SK-N-SH (cell line): ENCODE data around the gene S100A9. TPM values are rescaled to one million over a fixed set of nuclear protein-coding genes. Genes with fewer than 3 reads are reported as not detected.

Source experiments
- CTCF ChIA-PET: fragments of 300-600, 350-600 bp; formaldehyde crosslinking; extraction: SDS; loops from one replicate; lab custom pipeline; 2021; lab: Yijun Ruan, JAX
- POLR2A ChIA-PET: fragments of 350-600 bp; sonication (Branson Sonifier 250); formaldehyde crosslinking; extraction: SDS; loops from one replicate; lab custom pipeline; 2020; ENCODE audit warnings: antibody characterized with exemption, inconsistent platforms; lab: Yijun Ruan, JAX
- DNase-seq: peaks from one replicate; pipeline ENCODE4 v3.0.0; 2012
- H2AFZ ChIP-seq: fragments of 200-600 bp; sonication (generic); 2 replicates; pipeline ENCODE4 v1.8.1; 2016; ENCODE audit warnings: antibody characterized with exemption, mild to moderate bottlenecking, low read depth
- H3F3A ChIP-seq: fragments of 200-600 bp; sonication (generic); replicated peaks from 2 replicates; pipeline ENCODE3; 2016; ENCODE audit warnings: antibody characterized with exemption, mild to moderate bottlenecking; ENCODE audit not compliant: insufficient read depth
- H3K27ac ChIP-seq, 2 experiments: fragments of 200-500 bp in 1 of 2; fragments of 200-600 bp in 1 of 2; sonication (Bioruptor generic) in 1 of 2; sonication (generic), shearing (Covaris generic) in 1 of 2; 2 replicates each; pipeline versions ENCODE4 v1.5.1 to v1.6.1; 2014 to 2016; ENCODE audit warnings: low read depth in 2 of 2, inconsistent platforms in 1 of 2, low read length in 1 of 2, mild to moderate bottlenecking in 1 of 2, mixed read lengths in 1 of 2
- H3K27me3 ChIP-seq: fragments of 200-600 bp; sonication (generic), shearing (Covaris generic); 2 replicates; pipeline ENCODE4 v1.6.1; 2016; ENCODE audit warnings: mixed run types; ENCODE audit not compliant: insufficient read depth
- H3K36me3 ChIP-seq, 2 experiments: fragments of 200-500 bp in 1 of 2; fragments of 200-600 bp in 1 of 2; sonication (Bioruptor generic) in 1 of 2; sonication (generic) in 1 of 2; replicated peaks in 1 of 2; 2 replicates each; pipeline versions ENCODE3 to v1.5.1; 2014 to 2016; ENCODE audit warnings: low read length in 1 of 2, mild to moderate bottlenecking in 1 of 2; ENCODE audit not compliant: insufficient read depth in 2 of 2, control insufficient read depth in 1 of 2
- H3K4me1 ChIP-seq, 2 experiments: fragments of 200-500 bp in 1 of 2; fragments of 200-600 bp in 1 of 2; sonication (Bioruptor generic) in 1 of 2; sonication (generic), shearing (Covaris generic) in 1 of 2; 2 replicates each; pipeline versions ENCODE4 v1.5.1 to v1.6.1; 2014 to 2016; ENCODE audit warnings: low read depth in 1 of 2, low read length in 1 of 2, mixed run types in 1 of 2; ENCODE audit not compliant: insufficient read depth in 2 of 2, control insufficient read depth in 1 of 2
- H3K4me2 ChIP-seq: fragments of 200-600 bp; sonication (generic), shearing (Covaris generic); 2 replicates; pipeline ENCODE4 v1.6.1; 2017; ENCODE audit warnings: mixed run types
- H3K4me3 ChIP-seq, 2 experiments: fragments of 200-500 bp in 1 of 2; fragments of 200-600 bp in 1 of 2; sonication (Bioruptor generic) in 1 of 2; sonication (generic), shearing (Covaris generic) in 1 of 2; 2 replicates each; pipeline versions ENCODE4 v1.5.1 to v1.8.1; 2014 to 2016; ENCODE audit warnings: low read depth in 2 of 2, inconsistent platforms in 1 of 2, low read length in 1 of 2, mild to moderate bottlenecking in 1 of 2, mixed read lengths in 1 of 2, moderate library complexity in 1 of 2
- H3K79me2 ChIP-seq: fragments of 200-600 bp; sonication (generic); 2 replicates; pipeline ENCODE4 v1.8.1; 2017; ENCODE audit warnings: mild to moderate bottlenecking; ENCODE audit not compliant: insufficient read depth
- H3K9ac ChIP-seq: fragments of 200-600 bp; sonication (generic); 2 replicates; pipeline ENCODE4 v1.6.1; 2017; ENCODE audit warnings: mixed run types
- H3K9me2 ChIP-seq: fragments of 200-600 bp; sonication (generic); 2 replicates; pipeline ENCODE4 v1.6.1; 2017; ENCODE audit warnings: mixed run types
- H3K9me3 ChIP-seq: fragments of 200-600 bp; sonication (generic); 2 replicates; pipeline ENCODE4 v1.6.1; 2017; ENCODE audit warnings: mixed run types, mild to moderate bottlenecking, moderate library complexity
- H4K20me1 ChIP-seq: fragments of 200-600 bp; sonication (generic); 2 replicates; pipeline ENCODE4 v1.6.1; 2017; ENCODE audit warnings: mild to moderate bottlenecking, mixed run types; ENCODE audit not compliant: insufficient read depth
- CHD2 ChIP-seq: fragments of 150-350 bp; IDR thresholded peaks from 2 replicates; pipeline ENCODE4 v1.6.1; 2018; ENCODE audit warnings: low read length; ENCODE audit not compliant: partially characterized antibody
- ELF1 ChIP-seq: IDR thresholded peaks from 2 replicates; pipeline ENCODE4 v1.4.0; 2012
- EP300 ChIP-seq, 2 experiments: IDR thresholded peaks; 2 replicates each; pipeline versions ENCODE4 v1.4.0 to v1.6.1; 2012; ENCODE audit warnings: borderline replicate concordance in 1 of 2, low read depth in 1 of 2, low read length in 1 of 2
- FOSL2 ChIP-seq: IDR thresholded peaks from 2 replicates; pipeline ENCODE4 v1.4.0; 2012; ENCODE audit warnings: low read depth, mild to moderate bottlenecking, moderate library complexity, borderline replicate concordance
- FOXM1 ChIP-seq: IDR thresholded peaks from 2 replicates; pipeline ENCODE4 v1.4.0; 2012; ENCODE audit warnings: low read depth, mild to moderate bottlenecking
- GABPA ChIP-seq: IDR thresholded peaks from 2 replicates; pipeline ENCODE4 v1.4.0; 2012; ENCODE audit warnings: low read depth, mild to moderate bottlenecking
- NFIC ChIP-seq: IDR thresholded peaks from 2 replicates; pipeline ENCODE4 v1.4.0; 2012; ENCODE audit warnings: borderline replicate concordance
- PBX3 ChIP-seq: IDR thresholded peaks from 2 replicates; pipeline ENCODE4; 2012
- POLR2AphosphoS5 ChIP-seq: IDR thresholded peaks from 2 replicates; pipeline ENCODE4 v1.6.1; 2012; ENCODE audit warnings: low read depth, low read length
- RCOR1 ChIP-seq: fragments of 150-350 bp; IDR thresholded peaks from 2 replicates; pipeline ENCODE4 v1.6.1; 2017; ENCODE audit warnings: antibody characterized with exemption, low read length
- RFX5 ChIP-seq: IDR thresholded peaks from 2 replicates; pipeline ENCODE4 v1.6.1; 2012; ENCODE audit warnings: mild to moderate bottlenecking, improper control_type of control experiment, low read length
- SIN3A ChIP-seq: IDR thresholded peaks from 2 replicates; pipeline ENCODE4 v1.6.1; 2012; ENCODE audit warnings: low read depth, mild to moderate bottlenecking, low read length, moderate library complexity, borderline replicate concordance
- TAF1 ChIP-seq: IDR thresholded peaks from 2 replicates; pipeline ENCODE4 v1.6.1; 2012; ENCODE audit warnings: low read depth, mild to moderate bottlenecking, low read length, moderate library complexity, borderline replicate concordance
- USF2 ChIP-seq: fragments of 150-350 bp; IDR thresholded peaks from 2 replicates; pipeline ENCODE4 v1.6.1; 2017; ENCODE audit warnings: antibody characterized with exemption, low read length, low read depth, borderline replicate concordance
- whole genome bisulfite sequencing: methylation state at CpG from one replicate; pipeline ENCODE4 v1.1.6; 2017; ENCODE audit warnings: low lambda C conversion rate; 5-methylcytosine and 5-hydroxymethylcytosine counted together
- polyA plus RNA-seq, 3 experiments: library from polyadenylated mRNA; depleted of rRNA; stranded (reverse); fragments of >200 nt; gene quantifications; 2 replicates each; pipeline ENCODE4 v1.2.3, GENCODE V29; 2012
- TF ChIP-seq, protein P1 (sequence below): fragments of 150-350 bp; IDR thresholded peaks from 2 replicates; pipeline ENCODE4 v1.6.1; 2016; ENCODE audit warnings: mild to moderate bottlenecking, low read depth, low read length

S100A9 gene
- polyA plus RNA-seq, 1 of the 3 experiments (the other 2 are of a cell fraction): not detected

- no peak for DNase-seq
- no peaks in the 10 kb centered on the region for H3K4me1 ChIP-seq
- H3K4me2 ChIP-seq: no peak overlapping the region
- no peaks in the 10 kb centered on the region for H3F3A ChIP-seq
- ChIA-PET CTCF (interaction anchor here (0.6 to 1.2 kb wide), 2 partner anchors 50 to 51 kb away, joined by 3 read pairs; no protein-coding TSS in a partner anchor), POLR2A (no interaction called here)
- H2AFZ ChIP-seq: no peak overlapping the region
- no peak overlapping the region for H3K27ac ChIP-seq
- no peak overlapping the region for H3K9ac ChIP-seq
- no peaks in the 10 kb centered on the region for H3K9me2 ChIP-seq
- no peaks in the 10 kb centered on the region for H3K36me3 ChIP-seq
- H3K4me3 ChIP-seq: no peak overlapping the region
- H3K9me3 ChIP-seq: no peaks in the 10 kb centered on the region
- H3K27me3 ChIP-seq: peaks cover 32% of the 10 kb centered on the region; the same call in 1 of the 2 replicates
- no peaks in the 10 kb centered on the region for H4K20me1 ChIP-seq
- WGBS: 19% methylated on average over 11 of the region's 11 CpGs
- TF ChIP-seq RFX5 (no peak), EP300 (IDR thresholded peaks at IDR 0.05; ENCODE audit: borderline replicate concordance in 1 of 2, low read depth in 1 of 2, low read length in 1 of 2) (no peak), USF2 (no peak), POLR2AphosphoS5 (no peak), PBX3 (no peak), FOXM1 (no peak), RCOR1 (no peak), CHD2 (no peak), SIN3A (no peak), GABPA (no peak)
- TF ChIP-seq, protein P1, sequence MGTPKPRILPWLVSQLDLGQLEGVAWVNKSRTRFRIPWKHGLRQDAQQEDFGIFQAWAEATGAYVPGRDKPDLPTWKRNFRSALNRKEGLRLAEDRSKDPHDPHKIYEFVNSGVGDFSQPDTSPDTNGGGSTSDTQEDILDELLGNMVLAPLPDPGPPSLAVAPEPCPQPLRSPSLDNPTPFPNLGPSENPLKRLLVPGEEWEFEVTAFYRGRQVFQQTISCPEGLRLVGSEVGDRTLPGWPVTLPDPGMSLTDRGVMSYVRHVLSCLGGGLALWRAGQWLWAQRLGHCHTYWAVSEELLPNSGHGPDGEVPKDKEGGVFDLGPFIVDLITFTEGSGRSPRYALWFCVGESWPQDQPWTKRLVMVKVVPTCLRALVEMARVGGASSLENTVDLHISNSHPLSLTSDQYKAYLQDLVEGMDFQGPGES: no peak
- no peaks in the 10 kb centered on the region for H3K79me2 ChIP-seq
Observed at GRCh38 chr1:153403421-153404085, 45.9 kb downstream of the S100A9 start.

DNA sequence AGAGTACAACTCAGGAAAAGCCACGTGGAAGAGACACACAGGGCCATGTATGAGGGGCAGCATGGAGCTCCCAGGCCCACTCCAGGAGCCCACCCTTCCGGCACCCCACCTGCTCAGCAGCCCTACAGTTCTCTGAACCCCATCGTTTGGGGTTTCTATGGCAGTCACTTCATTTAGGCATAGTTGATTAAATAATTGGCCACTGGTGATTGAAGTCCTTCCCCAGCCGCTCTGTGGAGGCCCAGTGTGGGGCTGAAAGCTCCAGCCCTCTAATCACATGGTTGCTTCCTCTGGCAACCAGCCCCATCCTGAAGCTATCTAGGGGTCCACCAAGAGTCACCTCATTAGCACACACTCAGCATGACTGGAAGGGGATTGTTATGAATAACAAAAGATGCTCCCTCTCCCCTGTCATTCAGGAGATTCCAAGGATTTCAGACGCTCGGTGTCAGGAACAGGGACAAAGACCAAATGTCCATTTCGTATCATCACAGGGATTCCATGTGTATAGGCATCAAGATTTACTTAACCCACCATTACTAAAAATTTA, 46.5 kb downstream of the S100A9 start:
- H3K4me1 ChIP-seq: no peaks in the 10 kb centered on the region
- WGBS: 19% methylated on average over 7 of the region's 7 CpGs
- H2AFZ ChIP-seq: no peak overlapping the region
- H3K79me2 ChIP-seq: no peaks in the 10 kb centered on the region
- TF ChIP-seq SIN3A (no peak), POLR2AphosphoS5 (no peak), NFIC (no peak), FOSL2 (no peak), TAF1 (no peak), ELF1 (no peak)
- ChIA-PET POLR2A (no interaction called here), CTCF (interaction anchor here (0.6 kb wide), 1 partner anchor 52 kb away, joined by 3 read pairs; no protein-coding TSS in a partner anchor)
- no peak overlapping the region for H3K9ac ChIP-seq
- H3K27me3 ChIP-seq: peaks cover 32% of the 10 kb centered on the region; the same call in 1 of the 2 replicates
- DNase-seq: no peak
- H3K36me3 ChIP-seq: no peaks in the 10 kb centered on the region
- no peaks in the 10 kb centered on the region for H3K9me3 ChIP-seq
- no peak overlapping the region for H3K27ac ChIP-seq
- H3K4me2 ChIP-seq: no peak overlapping the region
- no peaks in the 10 kb centered on the region for H3K9me2 ChIP-seq
- no peaks in the 10 kb centered on the region for H3F3A ChIP-seq
- no peaks in the 10 kb centered on the region for H4K20me1 ChIP-seq
- no peak overlapping the region for H3K4me3 ChIP-seq
